ENCODE results near the gene ATP1B1. TPM values are rescaled to one million over a fixed set of nuclear protein-coding genes. Genes with fewer than 3 reads are reported as not detected.

ATP1B1 gene
- total and polyA plus RNA-seq, 2 of the 13 experiments (the other 11 are each of a cell fraction or from before 2014, with no cell fraction given): 134 to 135 TPM

DNA sequence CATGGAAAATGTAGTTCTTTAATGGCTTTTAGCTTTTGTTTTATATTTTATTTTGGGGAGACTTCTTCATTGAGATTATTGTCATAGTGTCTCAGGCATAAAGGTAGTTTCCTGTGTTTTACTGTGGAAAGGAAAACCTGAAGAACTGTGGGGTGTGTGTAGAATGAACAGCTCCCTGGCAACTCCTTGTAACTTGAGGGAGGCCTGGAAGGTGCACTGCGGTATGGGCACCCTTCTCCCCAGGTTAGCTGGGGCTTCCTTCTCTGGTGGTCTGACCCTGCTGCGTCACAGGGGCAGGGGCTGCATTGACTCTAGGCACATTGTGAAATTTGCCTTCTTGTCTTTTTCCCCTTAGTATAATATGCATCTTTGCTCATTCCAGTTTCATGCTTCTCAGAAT lies 1.7 kb downstream of the ATP1B1 start:
- H2AFZ ChIP-seq (ENCODE audit: low read length): no peak overlapping the region
- WGBS (ENCODE audit: low lambda C conversion rate): 0% methylated on average over 2 of the region's 2 CpGs
- CTCF ChIA-PET (ENCODE audit: low intra/inter-chr PET ratio, low total read pairs): no interaction called here
- no peaks in the 10 kb centered on the region for H3K9me3 ChIP-seq (ENCODE audit: low read length)
- DNase-seq (ENCODE audit: low spot score) (no peak), FAIRE-seq (no peak), ATAC-seq (no peak)
- peaks cover 4 to 20% of the 10 kb centered on the region in 2 experiments; a peak in 4 of 5 replicates for H3K36me3 ChIP-seq (replicated peaks in 1 of 2; ENCODE audit: control insufficient read depth in 1 of 2, insufficient read depth in 2 of 2, low read length in 2 of 2)
- in situ Hi-C loops (cut with HindIII; ENCODE audit: extremely low pct_ligation_motif_present, low pct_unique_long_range_greater_than_20kb): no loop called here
- BruUV-seq (replicated peaks): no TSS peak
- POLR2A ChIA-PET: interaction anchor here (0.7 to 4.6 kb wide), 7 partner anchors 9 to 419 kb away, joined by 3 to 26 read pairs (median 3); no protein-coding TSS in a partner anchor
- peaks cover 65% of the 10 kb centered on the region for H3K4me1 ChIP-seq (ENCODE audit: insufficient read depth, low read length)
- TF ChIP-seq NFE2L1 (CRISPR knock-in tag; IDR thresholded peaks at IDR 0.05; ENCODE audit: borderline replicate concordance): no peak
- peak; percentile 53 for TF ChIP-seq RBFOX2 (IDR thresholded peaks at IDR 0.05; ENCODE audit: low read depth, low read length)
- TF ChIP-seq, protein P1, sequence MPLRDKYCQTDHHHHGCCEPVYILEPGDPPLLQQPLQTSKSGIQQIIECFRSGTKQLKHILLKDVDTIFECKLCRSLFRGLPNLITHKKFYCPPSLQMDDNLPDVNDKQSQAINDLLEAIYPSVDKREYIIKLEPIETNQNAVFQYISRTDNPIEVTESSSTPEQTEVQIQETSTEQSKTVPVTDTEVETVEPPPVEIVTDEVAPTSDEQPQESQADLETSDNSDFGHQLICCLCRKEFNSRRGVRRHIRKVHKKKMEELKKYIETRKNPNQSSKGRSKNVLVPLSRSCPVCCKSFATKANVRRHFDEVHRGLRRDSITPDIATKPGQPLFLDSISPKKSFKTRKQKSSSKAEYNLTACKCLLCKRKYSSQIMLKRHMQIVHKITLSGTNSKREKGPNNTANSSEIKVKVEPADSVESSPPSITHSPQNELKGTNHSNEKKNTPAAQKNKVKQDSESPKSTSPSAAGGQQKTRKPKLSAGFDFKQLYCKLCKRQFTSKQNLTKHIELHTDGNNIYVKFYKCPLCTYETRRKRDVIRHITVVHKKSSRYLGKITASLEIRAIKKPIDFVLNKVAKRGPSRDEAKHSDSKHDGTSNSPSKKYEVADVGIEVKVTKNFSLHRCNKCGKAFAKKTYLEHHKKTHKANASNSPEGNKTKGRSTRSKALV (CRISPR knock-in tag; IDR thresholded peaks at IDR 0.05): 0 out of 2 replicates have a peak, but pooled peaks have one; percentile 16
- H3K4me3 ChIP-seq (replicated peaks in 1 of 3; ENCODE audit: insufficient read depth in 1 of 3, low read depth in 2 of 3, low read length in 3 of 3): peak overlapping the region; percentile 95 to 99 (median 96)
- intact Hi-C loops (cut with micrococcal nuclease; ENCODE audit: unreplicated experiment): loop anchor here (5.0 to 10.0 kb wide), 5 partner anchors 103 to 421 kb away; partner anchors contain the start of gene SLC19A2
- peak overlapping the region; percentile 95 for H3K9ac ChIP-seq (ENCODE audit: insufficient read depth, low read depth, low read length)
- H3K27me3 ChIP-seq (ENCODE audit: control insufficient read depth in 1 of 2, insufficient read depth in 2 of 2, low read length in 2 of 2): no peaks in the 10 kb centered on the region; a peak in 1 of 5 replicates
- H3K27ac ChIP-seq (ENCODE audit: extremely low read length, insufficient read depth, low read length): peak overlapping the region; percentile 95
- peaks cover 65% of the 10 kb centered on the region for H3K79me2 ChIP-seq (ENCODE audit: insufficient read depth, low read length)
- peak overlapping the region; percentile 98 for H3K4me2 ChIP-seq (ENCODE audit: low read depth, low read length)
- peaks cover 48% of the 10 kb centered on the region for H4K20me1 ChIP-seq (ENCODE audit: insufficient read depth, low read length)

DNA sequence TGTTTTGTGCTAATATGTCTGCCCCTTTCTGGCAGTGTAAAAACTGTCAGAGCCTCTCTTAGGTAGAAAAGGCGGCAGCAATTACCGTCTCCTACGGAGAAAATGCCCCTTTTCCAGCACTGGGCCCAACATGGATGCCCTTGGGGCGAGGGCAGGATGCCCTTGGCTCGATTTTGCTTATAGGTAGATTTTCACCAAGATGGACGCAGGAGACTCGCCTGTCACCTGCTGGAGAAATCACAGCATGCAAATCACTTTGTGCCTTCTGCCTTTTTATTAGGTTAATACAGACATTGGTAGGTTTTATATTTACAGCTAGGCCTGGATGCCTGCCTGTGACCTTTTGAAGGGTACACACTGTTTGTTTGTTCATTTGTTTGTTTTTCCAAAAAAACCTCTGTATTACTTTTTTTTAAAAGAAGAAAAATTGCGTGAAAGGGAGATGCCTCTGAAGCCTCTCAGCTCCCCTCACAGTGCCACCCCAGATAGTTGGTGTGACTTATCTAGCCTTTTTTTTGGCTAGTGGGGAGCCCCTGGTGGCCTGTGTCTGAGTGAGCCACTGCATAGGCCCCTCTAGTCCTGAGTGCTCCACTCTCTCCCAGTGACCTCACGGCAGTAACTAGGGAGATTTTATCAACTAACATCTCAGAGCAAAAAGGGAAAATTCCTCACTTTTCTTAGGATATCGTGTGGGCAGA lies 2.5 kb downstream of the ATP1B1 start:
- CTCF ChIA-PET (ENCODE audit: low intra/inter-chr PET ratio, low total read pairs): no interaction called here
- no peak overlapping the region for H2AFZ ChIP-seq (ENCODE audit: low read length)
- TF ChIP-seq CAMTA2 (CRISPR knock-in tag; IDR thresholded peaks at IDR 0.05; ENCODE audit: borderline replicate concordance) (no peak), ZNF777 (CRISPR knock-in tag; IDR thresholded peaks at IDR 0.05) (0 out of 2 replicates have a peak, but pooled peaks have one; percentile 15), ZNF839 (CRISPR knock-in tag; IDR thresholded peaks at IDR 0.05; ENCODE audit: borderline replicate concordance) (no peak), KLF12 (CRISPR knock-in tag; IDR thresholded peaks at IDR 0.05; ENCODE audit: borderline replicate concordance) (no peak), HNRNPH1 (optimal IDR thresholded peaks at IDR 0.05; ENCODE audit: low read depth, low read length) (no peak), THYN1 (CRISPR knock-in tag; IDR thresholded peaks at IDR 0.05; ENCODE audit: borderline replicate concordance, low read depth) (no peak), TAF1 (CRISPR knock-in tag; IDR thresholded peaks at IDR 0.05) (no peak), ZNF333 (CRISPR knock-in tag; IDR thresholded peaks at IDR 0.05; ENCODE audit: borderline replicate concordance) (no peak)
- TF ChIP-seq, protein P2, sequence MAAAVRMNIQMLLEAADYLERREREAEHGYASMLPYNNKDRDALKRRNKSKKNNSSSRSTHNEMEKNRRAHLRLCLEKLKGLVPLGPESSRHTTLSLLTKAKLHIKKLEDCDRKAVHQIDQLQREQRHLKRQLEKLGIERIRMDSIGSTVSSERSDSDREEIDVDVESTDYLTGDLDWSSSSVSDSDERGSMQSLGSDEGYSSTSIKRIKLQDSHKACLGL (CRISPR knock-in tag; IDR thresholded peaks at IDR 0.05): no peak

More for the DNA sequence above, 2.5 kb downstream of the ATP1B1 start:
- DNase-seq (ENCODE audit: low spot score): peak; percentile 71
- POLR2A ChIA-PET: interaction anchor here (0.6 to 4.6 kb wide), 8 partner anchors 8 to 766 kb away, joined by 3 to 26 read pairs (median 4); no protein-coding TSS in a partner anchor
- Histone ChIP-seq H3K27me3 (ENCODE audit: control insufficient read depth in 1 of 2, insufficient read depth in 2 of 2, low read length in 2 of 2) (no peaks in the 10 kb centered on the region; a peak in 1 of 5 replicates), H4K20me1 (ENCODE audit: insufficient read depth, low read length) (peaks cover 50% of the 10 kb centered on the region), H3K27ac (ENCODE audit: extremely low read length, insufficient read depth, low read length) (peak overlapping the region; percentile 95), H3K36me3 (replicated peaks in 1 of 2; ENCODE audit: control insufficient read depth in 1 of 2, insufficient read depth in 2 of 2, low read length in 2 of 2) (peaks cover 8 to 28% of the 10 kb centered on the region in 2 experiments), H3K9ac (ENCODE audit: insufficient read depth, low read depth, low read length) (peak overlapping the region; percentile 95), H3K4me2 (ENCODE audit: low read depth, low read length) (peak overlapping the region; percentile 98), H3K9me3 (ENCODE audit: low read length) (no peaks in the 10 kb centered on the region), H3K79me2 (ENCODE audit: insufficient read depth, low read length) (peaks cover 73% of the 10 kb centered on the region), H3K4me1 (ENCODE audit: insufficient read depth, low read length) (peaks cover 65% of the 10 kb centered on the region), H3K4me3 (replicated peaks in 1 of 3; ENCODE audit: insufficient read depth in 1 of 3, low read depth in 2 of 3, low read length in 3 of 3) (peak overlapping the region; percentile 95 to 99 (median 96))
- peak; percentile 38 for ATAC-seq
- intact Hi-C loops (cut with micrococcal nuclease; ENCODE audit: unreplicated experiment) (loop anchor here (1.0 to 10.0 kb wide), 7 partner anchors 104 to 506 kb away; partner anchors contain the start of gene SLC19A2), in situ Hi-C loops (cut with HindIII; ENCODE audit: extremely low pct_ligation_motif_present, low pct_unique_long_range_greater_than_20kb) (no loop called here)
- 2% methylated on average over 10 of the region's 10 CpGs for WGBS (ENCODE audit: low lambda C conversion rate)
- BruUV-seq (replicated peaks): no TSS peak
- no peak for FAIRE-seq
